A549 (cell line): ENCODE data around the gene FAM227A. TPM values are rescaled to one million over a fixed set of nuclear protein-coding genes. Genes with fewer than 3 reads are reported as not detected.

Source experiments
- ATAC-seq, 2 experiments: fragments of 200-7000 bp in 1 of 2; fragments of >200 bp in 1 of 2; cut with Nextera tagmentation in 1 of 2; cut with Tn5 transposase in 1 of 2; 3 replicates each; pipeline versions ENCODE4 v1.8.0 to v1.9.1; 2018 to 2020; ENCODE audit warnings: mild to moderate bottlenecking in 1 of 2, moderate library complexity in 1 of 2
- CTCF ChIA-PET: fragments of 300-600 bp; sonication (Branson Sonifier 250); formaldehyde crosslinking; extraction: SDS; loops from one replicate; lab custom pipeline; 2021; ENCODE audit warnings: antibody characterized with exemption, inconsistent platforms; lab: Yijun Ruan, JAX
- POLR2A ChIA-PET: fragments of 350-600 bp; formaldehyde crosslinking; extraction: SDS; loops from one replicate; lab custom pipeline; 2021; ENCODE audit warnings: antibody characterized with exemption, inconsistent platforms; lab: Yijun Ruan, JAX
- DNase-seq, 2 experiments: peaks; one replicate each; pipeline versions ENCODE4 v3.0.0 to v3.0.0-alpha.2; 2011 to 2016; ENCODE audit warnings: low read depth in 1 of 2, low spot score in 1 of 2
- FAIRE-seq: peaks from 2 replicates; lab custom pipeline; 2011; peaks lifted over from hg19 to GRCh38; lab: Jason Lieb, UNC
- H3K27ac ChIP-seq, 2 experiments: fragments of >200 bp; sonication (Bioruptor Twin); formaldehyde crosslinking; 3 replicates each; pipeline ENCODE4 v1.5.1; 2016 to 2017
- H3K4me1 ChIP-seq: fragments of >200 bp; sonication (Bioruptor Twin); formaldehyde crosslinking; 3 replicates; pipeline ENCODE4 v1.6.1; 2016
- H3K4me2 ChIP-seq: fragments of >200 bp; sonication (Bioruptor Twin); formaldehyde crosslinking; 3 replicates; pipeline ENCODE4 v1.6.1; 2016
- H3K4me3 ChIP-seq: fragments of >200 bp; sonication (Bioruptor Twin); formaldehyde crosslinking; 3 replicates; pipeline ENCODE4 v1.5.1; 2016
- H3K9me3 ChIP-seq: fragments of >200 bp; sonication (Bioruptor Twin); formaldehyde crosslinking; 3 replicates; pipeline ENCODE4 v1.6.1; 2016
- CEBPB ChIP-seq, 2 experiments: fragments of >200 bp in 1 of 2; sonication (Bioruptor Twin) in 1 of 2; formaldehyde crosslinking in 1 of 2; IDR thresholded peaks; 2 replicates each; pipeline ENCODE4 v1.6.1; 2012 to 2016
- CHD2 ChIP-seq: fragments of 150-350 bp; IDR thresholded peaks from 2 replicates; pipeline ENCODE4 v1.6.1; 2014; ENCODE audit warnings: low read length; ENCODE audit not compliant: partially characterized antibody
- EHMT2 ChIP-seq: fragments of 200-600 bp; sonication (generic); IDR thresholded peaks from 2 replicates; pipeline ENCODE4 v1.6.1; 2016; ENCODE audit warnings: antibody characterized with exemption, low read depth, mild to moderate bottlenecking, moderate library complexity
- FOSL2 ChIP-seq, 2 experiments: fragments of 450-650 bp in 1 of 2; fragments of >200 bp in 1 of 2; sonication (Bioruptor Twin) in 1 of 2; formaldehyde crosslinking; IDR thresholded peaks; 2 replicates each; pipeline versions ENCODE4 v1.5.0 to v1.6.1; 2016 to 2020; ENCODE audit warnings: mild to moderate bottlenecking in 1 of 2, moderate library complexity in 1 of 2
- FOXS1 ChIP-seq: fragments of 250-450 bp; sonication (Bioruptor Pico); IDR thresholded peaks from 2 replicates; pipeline ENCODE4 v1.5.0; 2020; ENCODE audit warnings: mild to moderate bottlenecking, moderate library complexity
- GATA3 ChIP-seq: IDR thresholded peaks from 2 replicates; pipeline ENCODE4 v1.6.1; 2012; ENCODE audit warnings: borderline replicate concordance
- HDAC2 ChIP-seq: fragments of 200-600 bp; sonication (generic); IDR thresholded peaks from 2 replicates; pipeline ENCODE4 v1.6.1; 2016
- HOXB5 ChIP-seq: fragments of 250-450 bp; sonication (Bioruptor Pico); IDR thresholded peaks from 2 replicates; pipeline ENCODE4 v1.5.0; 2020; ENCODE audit warnings: mild to moderate bottlenecking, moderate library complexity
- JUN ChIP-seq, 2 experiments: fragments of >200 bp; sonication (Bioruptor Twin); formaldehyde crosslinking; IDR thresholded peaks; 2 replicates in 1 of 2; 3 replicates in 1 of 2; pipeline ENCODE4 v1.6.1; 2016 to 2017
- JUNB ChIP-seq: fragments of >200 bp; sonication (Bioruptor Twin); formaldehyde crosslinking; IDR thresholded peaks from 2 replicates; pipeline ENCODE4 v1.6.1; 2016
- KDM5A ChIP-seq: fragments of 200-600 bp; sonication (generic); IDR thresholded peaks from 2 replicates; pipeline ENCODE4 v1.6.1; 2016; ENCODE audit warnings: antibody characterized with exemption, mild to moderate bottlenecking
- MAFK ChIP-seq: fragments of 450-650 bp; IDR thresholded peaks from 2 replicates; pipeline ENCODE4 v1.6.1; 2014; ENCODE audit not compliant: partially characterized antibody
- MAZ ChIP-seq: fragments of 150-350 bp; IDR thresholded peaks from 2 replicates; pipeline ENCODE4 v1.6.1; 2014; ENCODE audit warnings: antibody characterized with exemption, low read depth, low read length, borderline replicate concordance
- NFE2L2 ChIP-seq: fragments of 150-350 bp; conservative IDR thresholded peaks from 2 replicates; pipeline ENCODE4 v1.6.1; 2014; ENCODE audit warnings: low read length
- NPAS2 ChIP-seq: fragments of 250-450 bp; sonication (Bioruptor Pico); IDR thresholded peaks from 2 replicates; pipeline ENCODE4 v1.8.0; 2022; ENCODE audit warnings: mild to moderate bottlenecking, moderate library complexity, borderline replicate concordance
- NR3C1 ChIP-seq: fragments of >200 bp; sonication (Bioruptor Twin); formaldehyde crosslinking; IDR thresholded peaks from 3 replicates; pipeline ENCODE4 v1.6.1; 2017
- POLR2AphosphoS2 ChIP-seq: conservative IDR thresholded peaks from 2 replicates; pipeline ENCODE4 v1.6.1; 2012; ENCODE audit warnings: low read length, improper control_type of control experiment, inconsistent platforms
- RAD21 ChIP-seq, 2 experiments: fragments of >200 bp in 1 of 2; sonication (Bioruptor Twin) in 1 of 2; formaldehyde crosslinking in 1 of 2; IDR thresholded peaks in 1 of 2; conservative IDR thresholded peaks in 1 of 2; 2 replicates in 1 of 2; 3 replicates in 1 of 2; pipeline ENCODE4 v1.6.1; 2012 to 2018; ENCODE audit warnings: inconsistent platforms in 1 of 2
- RARB ChIP-seq: fragments of 250-450 bp; sonication (Bioruptor Pico); IDR thresholded peaks from 2 replicates; pipeline ENCODE4 v1.8.0; 2021; ENCODE audit warnings: mild to moderate bottlenecking, moderate library complexity
- RCOR1 ChIP-seq: fragments of 150-350 bp; IDR thresholded peaks from 2 replicates; pipeline ENCODE4 v1.6.1; 2014; ENCODE audit warnings: antibody characterized with exemption, low read length, low read depth
- RFX5 ChIP-seq: fragments of 450-650 bp; IDR thresholded peaks from 2 replicates; pipeline ENCODE4 v1.7.1; 2014; ENCODE audit warnings: antibody characterized with exemption, mild to moderate bottlenecking, moderate library complexity
- WGBS: methylation state at CpG from one replicate; pipeline ENCODE4 v1.1.6; 2017; ENCODE audit errors: missing lambda C conversion rate; 5-methylcytosine and 5-hydroxymethylcytosine counted together
- polyA plus RNA-seq, 4 experiments: library from polyadenylated mRNA; depleted of rRNA in 3 of 4; stranded (reverse); fragments of >200 nt; fragmentation: RNase III in 1 of 4; extraction: RNeasy Plus Mini Kit Qiagen cat#74134 plus additional on column Dnase treatment in 1 of 4; gene quantifications; 2 replicates in 3 of 4; 3 replicates in 1 of 4; pipeline ENCODE4 v1.2.3, GENCODE V29; 2011 to 2017
- TF ChIP-seq, protein P1 (sequence below): fragments of 450-650 bp; IDR thresholded peaks from 2 replicates; pipeline ENCODE4 v1.6.1; 2014; ENCODE audit warnings: antibody characterized with exemption
- TF ChIP-seq, protein P2 (sequence below): fragments of 200-600 bp; sonication (generic); IDR thresholded peaks from 2 replicates; pipeline ENCODE4 v1.6.1; 2016; ENCODE audit warnings: antibody characterized with exemption, mild to moderate bottlenecking, moderate library complexity
- TF ChIP-seq, protein P3 (sequence below): fragments of 150-350 bp; IDR thresholded peaks from 2 replicates; pipeline ENCODE4 v1.6.1; 2014; ENCODE audit warnings: low read depth, mild to moderate bottlenecking, low read length
- TF ChIP-seq, protein P4 (sequence below): IDR thresholded peaks from 2 replicates; pipeline ENCODE4 v1.6.1; 2012
- TF ChIP-seq, protein P5 (sequence below): fragments of 250-450 bp; sonication (Bioruptor Pico); IDR thresholded peaks from 2 replicates; pipeline ENCODE4 v1.5.0; 2020; ENCODE audit warnings: low read depth, mild to moderate bottlenecking, moderate library complexity
- TF ChIP-seq, protein P6 (sequence below): fragments of >200 bp; sonication (Bioruptor Twin); formaldehyde crosslinking; IDR thresholded peaks from 2 replicates; pipeline ENCODE4 v1.6.1; 2016

The FAM227A gene
- polyA plus RNA-seq, 2 of the 4 experiments (the other 2 are of a cell fraction): 1.4 to 3.5 TPM

DNA sequence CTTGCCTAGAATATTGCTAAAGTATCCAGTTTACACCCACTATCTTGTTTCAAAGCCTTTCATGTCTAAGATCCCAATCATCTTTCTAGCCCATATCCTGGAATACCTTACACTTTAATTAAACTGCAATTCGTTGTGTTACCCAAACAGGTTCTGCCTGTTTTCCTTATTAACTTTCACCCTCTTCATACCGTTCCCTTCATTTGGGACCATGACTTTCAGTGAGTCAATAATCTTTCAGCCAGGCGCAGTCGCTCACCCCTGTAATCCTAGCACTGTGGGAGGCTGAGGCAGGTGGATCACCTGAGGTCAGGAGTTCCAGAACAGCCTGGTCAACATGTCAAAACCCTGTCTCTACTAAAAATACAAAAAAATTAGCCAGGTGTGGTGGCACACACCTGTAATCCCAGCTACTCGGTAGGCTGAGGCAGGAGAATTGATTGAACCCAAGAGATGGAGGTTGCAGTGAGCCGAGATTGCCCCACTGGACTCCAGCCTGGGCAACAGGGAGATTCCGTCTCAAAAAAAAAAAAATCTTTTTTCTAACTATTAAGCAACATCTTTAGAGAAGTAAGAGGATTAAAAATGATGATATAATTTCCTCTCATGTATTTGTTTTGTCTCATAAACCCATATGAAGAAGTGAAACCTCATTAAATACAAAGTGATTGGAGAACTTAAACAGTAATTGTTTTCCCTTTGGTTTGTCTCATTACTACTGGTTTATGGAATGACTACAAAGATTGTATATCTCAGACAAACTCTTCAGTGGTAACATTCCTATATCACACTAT lies 106.9 kb downstream of the FAM227A start:
- TF ChIP-seq HDAC2 (no peak), RFX5 (no peak), EHMT2 (no peak), RCOR1 (no peak), POLR2AphosphoS2 (no peak), HOXB5 (CRISPR knock-in tag) (no peak), NR3C1 (no peak), MAFK (no peak), NPAS2 (no peak), CHD2 (no peak), RARB (CRISPR knock-in tag) (no peak), FOXS1 (CRISPR knock-in tag) (no peak)
- TF ChIP-seq, protein P1, sequence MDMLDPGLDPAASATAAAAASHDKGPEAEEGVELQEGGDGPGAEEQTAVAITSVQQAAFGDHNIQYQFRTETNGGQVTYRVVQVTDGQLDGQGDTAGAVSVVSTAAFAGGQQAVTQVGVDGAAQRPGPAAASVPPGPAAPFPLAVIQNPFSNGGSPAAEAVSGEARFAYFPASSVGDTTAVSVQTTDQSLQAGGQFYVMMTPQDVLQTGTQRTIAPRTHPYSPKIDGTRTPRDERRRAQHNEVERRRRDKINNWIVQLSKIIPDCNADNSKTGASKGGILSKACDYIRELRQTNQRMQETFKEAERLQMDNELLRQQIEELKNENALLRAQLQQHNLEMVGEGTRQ: no peak
- TF ChIP-seq, protein P2, sequence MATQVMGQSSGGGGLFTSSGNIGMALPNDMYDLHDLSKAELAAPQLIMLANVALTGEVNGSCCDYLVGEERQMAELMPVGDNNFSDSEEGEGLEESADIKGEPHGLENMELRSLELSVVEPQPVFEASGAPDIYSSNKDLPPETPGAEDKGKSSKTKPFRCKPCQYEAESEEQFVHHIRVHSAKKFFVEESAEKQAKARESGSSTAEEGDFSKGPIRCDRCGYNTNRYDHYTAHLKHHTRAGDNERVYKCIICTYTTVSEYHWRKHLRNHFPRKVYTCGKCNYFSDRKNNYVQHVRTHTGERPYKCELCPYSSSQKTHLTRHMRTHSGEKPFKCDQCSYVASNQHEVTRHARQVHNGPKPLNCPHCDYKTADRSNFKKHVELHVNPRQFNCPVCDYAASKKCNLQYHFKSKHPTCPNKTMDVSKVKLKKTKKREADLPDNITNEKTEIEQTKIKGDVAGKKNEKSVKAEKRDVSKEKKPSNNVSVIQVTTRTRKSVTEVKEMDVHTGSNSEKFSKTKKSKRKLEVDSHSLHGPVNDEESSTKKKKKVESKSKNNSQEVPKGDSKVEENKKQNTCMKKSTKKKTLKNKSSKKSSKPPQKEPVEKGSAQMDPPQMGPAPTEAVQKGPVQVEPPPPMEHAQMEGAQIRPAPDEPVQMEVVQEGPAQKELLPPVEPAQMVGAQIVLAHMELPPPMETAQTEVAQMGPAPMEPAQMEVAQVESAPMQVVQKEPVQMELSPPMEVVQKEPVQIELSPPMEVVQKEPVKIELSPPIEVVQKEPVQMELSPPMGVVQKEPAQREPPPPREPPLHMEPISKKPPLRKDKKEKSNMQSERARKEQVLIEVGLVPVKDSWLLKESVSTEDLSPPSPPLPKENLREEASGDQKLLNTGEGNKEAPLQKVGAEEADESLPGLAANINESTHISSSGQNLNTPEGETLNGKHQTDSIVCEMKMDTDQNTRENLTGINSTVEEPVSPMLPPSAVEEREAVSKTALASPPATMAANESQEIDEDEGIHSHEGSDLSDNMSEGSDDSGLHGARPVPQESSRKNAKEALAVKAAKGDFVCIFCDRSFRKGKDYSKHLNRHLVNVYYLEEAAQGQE: no peak
- TF ChIP-seq, protein P3, sequence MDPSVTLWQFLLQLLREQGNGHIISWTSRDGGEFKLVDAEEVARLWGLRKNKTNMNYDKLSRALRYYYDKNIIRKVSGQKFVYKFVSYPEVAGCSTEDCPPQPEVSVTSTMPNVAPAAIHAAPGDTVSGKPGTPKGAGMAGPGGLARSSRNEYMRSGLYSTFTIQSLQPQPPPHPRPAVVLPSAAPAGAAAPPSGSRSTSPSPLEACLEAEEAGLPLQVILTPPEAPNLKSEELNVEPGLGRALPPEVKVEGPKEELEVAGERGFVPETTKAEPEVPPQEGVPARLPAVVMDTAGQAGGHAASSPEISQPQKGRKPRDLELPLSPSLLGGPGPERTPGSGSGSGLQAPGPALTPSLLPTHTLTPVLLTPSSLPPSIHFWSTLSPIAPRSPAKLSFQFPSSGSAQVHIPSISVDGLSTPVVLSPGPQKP: no peak
- TF ChIP-seq, protein P4, sequence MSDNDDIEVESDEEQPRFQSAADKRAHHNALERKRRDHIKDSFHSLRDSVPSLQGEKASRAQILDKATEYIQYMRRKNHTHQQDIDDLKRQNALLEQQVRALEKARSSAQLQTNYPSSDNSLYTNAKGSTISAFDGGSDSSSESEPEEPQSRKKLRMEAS: no peak
- WGBS: 90% methylated on average over 7 of the region's 7 CpGs
- DNase-seq (no peak), ATAC-seq (no peak), FAIRE-seq (no peak)
- H3K4me3 ChIP-seq: no peak overlapping the region
- CTCF ChIA-PET: no interaction called here
- POLR2A ChIA-PET: interaction anchor here (0.7 kb wide), 1 partner anchor 65 kb away, joined by 4 read pairs; no protein-coding TSS in a partner anchor
- H3K9me3 ChIP-seq: no peaks in the 10 kb centered on the region
- H3K4me2 ChIP-seq: no peak overlapping the region
- no peak overlapping the region for H3K27ac ChIP-seq
- H3K4me1 ChIP-seq: no peaks in the 10 kb centered on the region

DNA sequence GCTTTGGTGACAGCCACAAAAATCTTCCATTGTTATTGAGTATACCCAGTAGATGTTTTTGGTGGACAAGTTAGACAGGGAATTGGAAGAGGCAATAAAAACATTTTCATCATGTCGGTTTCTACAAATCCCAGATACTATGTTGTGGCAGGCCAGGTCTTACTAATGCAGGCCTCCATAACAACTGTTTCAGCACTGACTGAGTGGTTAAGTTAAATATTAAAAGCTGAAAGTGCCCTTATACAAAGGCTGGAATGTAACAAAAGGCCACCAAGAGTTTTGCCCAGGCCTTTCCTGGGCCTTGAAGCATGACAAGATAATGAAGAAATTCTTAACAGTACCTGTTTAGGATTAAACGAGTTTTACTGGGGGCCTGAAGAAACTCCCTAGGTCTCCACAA lies 115.5 kb downstream of the FAM227A start:
- Histone ChIP-seq H3K4me3 (no peak overlapping the region), H3K27ac (no peak overlapping the region), H3K9me3 (peaks cover 6% of the 10 kb centered on the region; the same call in 1 of the 3 replicates), H3K4me2 (no peak overlapping the region), H3K4me1 (no peaks in the 10 kb centered on the region)
- ChIA-PET POLR2A (no interaction called here), CTCF (no interaction called here)
- ATAC-seq (no peak), DNase-seq (no peak), FAIRE-seq (no peak)
- 93% methylated on average over 2 of the region's 2 CpGs for WGBS
- TF ChIP-seq RAD21 (conservative IDR thresholded peaks at IDR 0.05 in 1 of 2, IDR thresholded peaks at IDR 0.05 in 1 of 2) (no peak), FOSL2 (IDR thresholded peaks at IDR 0.05) (no peak), FOSL2 (CRISPR knock-in tag; IDR thresholded peaks at IDR 0.05) (no peak), MAZ (no peak), CEBPB (IDR thresholded peaks at IDR 0.05) (no peak), JUN (IDR thresholded peaks at IDR 0.05) (no peak), NFE2L2 (no peak), EHMT2 (no peak), JUNB (no peak), KDM5A (no peak), GATA3 (no peak)
- TF ChIP-seq, protein P5, sequence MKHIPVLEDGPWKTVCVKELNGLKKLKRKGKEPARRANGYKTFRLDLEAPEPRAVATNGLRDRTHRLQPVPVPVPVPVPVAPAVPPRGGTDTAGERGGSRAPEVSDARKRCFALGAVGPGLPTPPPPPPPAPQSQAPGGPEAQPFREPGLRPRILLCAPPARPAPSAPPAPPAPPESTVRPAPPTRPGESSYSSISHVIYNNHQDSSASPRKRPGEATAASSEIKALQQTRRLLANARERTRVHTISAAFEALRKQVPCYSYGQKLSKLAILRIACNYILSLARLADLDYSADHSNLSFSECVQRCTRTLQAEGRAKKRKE (CRISPR knock-in tag): no peak
- TF ChIP-seq, protein P1: no peak
- TF ChIP-seq, protein P6, sequence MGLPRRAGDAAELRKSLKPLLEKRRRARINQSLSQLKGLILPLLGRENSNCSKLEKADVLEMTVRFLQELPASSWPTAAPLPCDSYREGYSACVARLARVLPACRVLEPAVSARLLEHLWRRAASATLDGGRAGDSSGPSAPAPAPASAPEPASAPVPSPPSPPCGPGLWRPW: no peak
